ENCODE measurements around the gene MEPCE. TPM values are rescaled to one million over a fixed set of nuclear protein-coding genes. Genes with fewer than 3 reads are reported as not detected.

MEPCE gene
- total and polyA plus RNA-seq, 10 of the 15 experiments (the other 5 are each of a cell fraction or from before 2014, with no cell fraction given) = 8.2 to 48.0 (median 22.1) TPM

DNA sequence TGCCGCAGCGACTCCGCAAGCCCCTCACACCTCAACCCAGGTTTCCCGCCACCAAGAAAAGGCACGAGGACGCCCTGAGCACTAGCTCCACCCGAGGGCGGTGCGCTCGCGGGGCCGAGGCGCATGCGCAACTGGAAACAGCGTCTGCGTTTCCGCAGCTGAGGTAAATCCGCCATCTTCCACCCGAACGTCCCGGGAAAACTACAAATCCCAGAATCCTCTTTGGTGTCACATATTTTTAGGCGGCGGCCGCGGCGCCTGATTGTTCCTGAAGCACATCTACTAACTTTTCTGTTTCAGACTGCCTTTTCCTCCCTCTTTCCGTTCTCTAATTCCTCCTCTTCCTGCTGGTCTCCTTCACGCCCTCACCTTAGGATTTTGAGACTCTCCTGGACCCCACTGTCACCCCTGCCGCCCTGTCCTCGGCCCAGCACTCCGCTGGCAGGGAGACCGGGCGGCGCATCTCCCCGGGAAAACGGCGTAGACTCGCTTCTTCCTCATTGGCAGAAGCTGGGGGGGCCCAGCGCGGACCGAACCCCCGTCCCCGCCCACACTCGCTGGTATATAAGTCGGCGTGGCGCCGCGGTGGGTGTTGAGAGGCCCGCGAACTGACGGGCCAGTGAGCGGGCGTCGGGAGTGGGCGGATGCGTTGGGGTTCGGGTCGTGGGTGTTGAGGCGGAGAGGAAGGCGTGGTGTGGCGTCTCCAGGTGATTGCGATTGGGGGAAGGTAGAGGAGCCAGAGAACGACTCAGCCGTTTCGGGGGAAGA, 1.2 kb upstream of the MEPCE start, which contains the start of gene ZCWPW1 (continued):
- TF ChIP-seq EED (IDR thresholded peaks at IDR 0.05; ENCODE audit: low read depth) (peak; percentile 40; the same call in 1 of the 2 replicates), ZBTB4 (CRISPR knock-in tag; IDR thresholded peaks at IDR 0.05) (0 out of 2 replicates have a peak, but pooled peaks have one; percentile 41), IKZF2 (IDR thresholded peaks at IDR 0.05) (peak; percentile 57 to 72), RAD51 (IDR thresholded peaks at IDR 0.05) (no peak), POLR2A (IDR thresholded peaks at IDR 0.05; ENCODE audit: low read depth, low read length) (peak; percentile 95), RCOR1 (conservative IDR thresholded peaks at IDR 0.05; ENCODE audit: low read depth, low read length) (peak; percentile 58; the same call in 1 of the 2 replicates), LARP7 (IDR thresholded peaks at IDR 0.05) (no peak; the same call in 1 of the 2 replicates), SUPT20H (IDR thresholded peaks at IDR 0.05; ENCODE audit: borderline replicate concordance, control insufficient read depth, low read depth, low read length) (no peak), SRF (IDR thresholded peaks at IDR 0.05; ENCODE audit: low read depth in 2 of 2, low read length in 2 of 2) (no peak), SMC3 (IDR thresholded peaks at IDR 0.05; ENCODE audit: borderline replicate concordance, low read length) (no peak), DPF2 (IDR thresholded peaks at IDR 0.05) (peak; percentile 62), YY1 (IDR thresholded peaks at IDR 0.05; ENCODE audit: low read depth, low read length) (peak; percentile 96), FOS (IDR thresholded peaks at IDR 0.05; ENCODE audit: borderline replicate concordance, extremely low read depth, insufficient read length) (no peak), SREBF1 (IDR thresholded peaks at IDR 0.05; ENCODE audit: low read length) (peak; percentile 9; the same call in 1 of the 2 replicates), SPI1 (IDR thresholded peaks at IDR 0.05; ENCODE audit: borderline replicate concordance, insufficient read depth, low read depth, low read length) (peak; percentile 18; the same call in 1 of the 2 replicates), CTCF (IDR thresholded peaks at IDR 0.05 in 2 of 3, conservative IDR thresholded peaks at IDR 0.05 in 1 of 3; ENCODE audit: control insufficient read depth in 2 of 3, extremely low read depth in 1 of 3, insufficient read depth in 1 of 3, low read depth in 3 of 3, low read length in 3 of 3) (no peak), GATAD2B (conservative IDR thresholded peaks at IDR 0.05; ENCODE audit: low read depth) (peak; percentile 61; the same call in 1 of the 2 replicates), RBBP5 (conservative IDR thresholded peaks at IDR 0.05) (no peak), PAX8 (IDR thresholded peaks at IDR 0.05) (no peak), CBFB (IDR thresholded peaks at IDR 0.05; ENCODE audit: low read depth) (peak; percentile 98)
- TF ChIP-seq, protein P1, sequence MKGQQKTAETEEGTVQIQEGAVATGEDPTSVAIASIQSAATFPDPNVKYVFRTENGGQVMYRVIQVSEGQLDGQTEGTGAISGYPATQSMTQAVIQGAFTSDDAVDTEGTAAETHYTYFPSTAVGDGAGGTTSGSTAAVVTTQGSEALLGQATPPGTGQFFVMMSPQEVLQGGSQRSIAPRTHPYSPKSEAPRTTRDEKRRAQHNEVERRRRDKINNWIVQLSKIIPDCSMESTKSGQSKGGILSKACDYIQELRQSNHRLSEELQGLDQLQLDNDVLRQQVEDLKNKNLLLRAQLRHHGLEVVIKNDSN (IDR thresholded peaks at IDR 0.05; ENCODE audit: borderline replicate concordance, extremely low read length, insufficient read depth, low read depth, low read length) = no peak
- TF ChIP-seq, protein P2, sequence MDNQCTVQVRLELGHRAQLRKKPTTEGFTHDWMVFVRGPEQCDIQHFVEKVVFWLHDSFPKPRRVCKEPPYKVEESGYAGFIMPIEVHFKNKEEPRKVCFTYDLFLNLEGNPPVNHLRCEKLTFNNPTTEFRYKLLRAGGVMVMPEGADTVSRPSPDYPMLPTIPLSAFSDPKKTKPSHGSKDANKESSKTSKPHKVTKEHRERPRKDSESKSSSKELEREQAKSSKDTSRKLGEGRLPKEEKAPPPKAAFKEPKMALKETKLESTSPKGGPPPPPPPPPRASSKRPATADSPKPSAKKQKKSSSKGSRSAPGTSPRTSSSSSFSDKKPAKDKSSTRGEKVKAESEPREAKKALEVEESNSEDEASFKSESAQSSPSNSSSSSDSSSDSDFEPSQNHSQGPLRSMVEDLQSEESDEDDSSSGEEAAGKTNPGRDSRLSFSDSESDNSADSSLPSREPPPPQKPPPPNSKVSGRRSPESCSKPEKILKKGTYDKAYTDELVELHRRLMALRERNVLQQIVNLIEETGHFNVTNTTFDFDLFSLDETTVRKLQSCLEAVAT (IDR thresholded peaks at IDR 0.05) = peak; percentile 93

Measured in GM12878 (cell line).